ENCODE data around the gene CD300H. TPM values are rescaled to one million over a fixed set of nuclear protein-coding genes. Genes with fewer than 3 reads are reported as not detected.

CD300H gene
- total RNA-seq, 2 experiments from 2014 or later, result not detected

- Mint-ChIP-seq H3K9me3 (no peaks in the 10 kb centered on the region), H3K4me1 (peaks cover 17% of the 10 kb centered on the region), H3K4me3 (no peak overlapping the region), H3K27me3 (peaks cover 46% of the 10 kb centered on the region), H3K27ac (no peak overlapping the region), H3K36me3 (ENCODE audit: low read depth) (no peaks in the 10 kb centered on the region)
- CTCF ChIA-PET, result interaction anchor here (0.8 kb wide), 2 partner anchors 57 to 220 kb away, joined by 3 read pairs; no protein-coding TSS in a partner anchor
- POLR2A ChIA-PET, result no interaction called here
- DNase-seq, result no peak
These were observed 32.2 kb upstream of the CD300H start for GRCh38 chr17:74599448-74599939.

DNA sequence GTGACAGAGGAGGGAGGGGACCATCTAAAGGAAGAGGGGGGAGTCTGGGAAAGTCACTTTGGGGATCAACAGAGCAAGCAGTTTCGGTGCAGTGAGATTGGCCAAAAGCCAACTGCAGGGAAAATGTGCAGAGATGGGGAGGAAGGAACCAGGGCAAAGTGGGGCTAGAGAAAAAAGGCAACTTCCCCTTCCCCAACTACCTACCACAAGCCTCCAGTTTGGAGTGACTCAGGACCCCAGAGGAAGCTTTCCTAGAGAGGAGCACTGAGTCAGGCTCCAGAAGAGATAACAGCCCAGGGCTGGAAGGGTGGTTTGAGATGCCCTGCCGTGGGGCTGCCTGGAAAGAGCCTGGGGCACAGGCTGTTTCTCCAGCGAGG is 31.7 kb upstream of the CD300H start:
- peaks cover 46% of the 10 kb centered on the region for H3K27me3 Mint-ChIP-seq
- no peaks in the 10 kb centered on the region for H3K9me3 Mint-ChIP-seq
- H3K27ac Mint-ChIP-seq, result no peak overlapping the region
- peaks cover 17% of the 10 kb centered on the region for H3K4me1 Mint-ChIP-seq
- POLR2A ChIA-PET, result no interaction called here
- no peak overlapping the region for H3K4me3 Mint-ChIP-seq
- DNase-seq, result no peak
- CTCF ChIA-PET, result no interaction called here
- H3K36me3 Mint-ChIP-seq (ENCODE audit: low read depth), result no peaks in the 10 kb centered on the region

GRCh38 chr17:74598346-74599022 is 31.2 kb upstream of the CD300H start:
- ChIA-PET CTCF (no interaction called here), POLR2A (no interaction called here)
- Mint-ChIP-seq H3K4me3 (no peak overlapping the region), H3K27me3 (peaks cover 45% of the 10 kb centered on the region), H3K27ac (no peak overlapping the region), H3K4me1 (peaks cover 17% of the 10 kb centered on the region), H3K36me3 (ENCODE audit: low read depth) (no peaks in the 10 kb centered on the region), H3K9me3 (no peaks in the 10 kb centered on the region)
- DNase-seq, result no peak

DNA sequence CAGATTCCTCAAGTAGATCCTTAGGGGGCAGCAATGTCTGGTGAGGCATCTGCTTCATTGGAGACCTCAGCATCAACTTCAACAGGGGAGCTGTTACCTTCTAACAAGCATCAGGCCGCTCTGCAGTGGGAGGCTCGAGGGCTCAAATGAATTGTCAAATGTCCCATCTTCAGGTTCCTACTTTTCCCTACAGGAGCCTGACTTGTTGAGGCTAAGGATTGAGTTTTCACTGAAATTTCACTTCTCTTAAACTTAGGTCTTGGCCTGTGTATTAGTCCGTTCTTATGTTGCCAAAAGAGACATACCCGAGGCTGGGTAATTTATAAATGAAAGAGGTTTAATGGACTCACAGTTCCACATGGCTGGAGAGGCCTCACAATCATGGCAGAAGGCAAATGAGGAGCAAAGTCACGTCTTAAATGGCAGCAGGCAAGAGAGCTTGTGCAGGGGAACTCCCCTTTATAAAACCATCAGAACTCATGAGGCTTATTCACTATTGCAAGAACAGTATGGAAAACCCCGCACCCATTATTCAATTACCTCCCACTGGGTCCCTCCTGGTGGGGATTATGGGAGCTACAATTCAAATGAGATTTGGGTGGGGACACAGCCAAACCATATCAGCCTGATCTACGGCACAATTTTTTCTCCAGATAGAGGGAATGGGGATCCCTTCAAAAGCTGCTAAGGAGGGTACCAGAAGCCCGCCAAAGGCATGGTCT is 29.9 kb upstream of the CD300H start:
- Mint-ChIP-seq H3K4me3 (no peak overlapping the region), H3K27me3 (peaks cover 48% of the 10 kb centered on the region), H3K27ac (no peak overlapping the region), H3K9me3 (no peaks in the 10 kb centered on the region), H3K36me3 (ENCODE audit: low read depth) (no peaks in the 10 kb centered on the region), H3K4me1 (peaks cover 21% of the 10 kb centered on the region)
- no peak for DNase-seq
- CTCF ChIA-PET, result no interaction called here
- POLR2A ChIA-PET, result no interaction called here

DNA sequence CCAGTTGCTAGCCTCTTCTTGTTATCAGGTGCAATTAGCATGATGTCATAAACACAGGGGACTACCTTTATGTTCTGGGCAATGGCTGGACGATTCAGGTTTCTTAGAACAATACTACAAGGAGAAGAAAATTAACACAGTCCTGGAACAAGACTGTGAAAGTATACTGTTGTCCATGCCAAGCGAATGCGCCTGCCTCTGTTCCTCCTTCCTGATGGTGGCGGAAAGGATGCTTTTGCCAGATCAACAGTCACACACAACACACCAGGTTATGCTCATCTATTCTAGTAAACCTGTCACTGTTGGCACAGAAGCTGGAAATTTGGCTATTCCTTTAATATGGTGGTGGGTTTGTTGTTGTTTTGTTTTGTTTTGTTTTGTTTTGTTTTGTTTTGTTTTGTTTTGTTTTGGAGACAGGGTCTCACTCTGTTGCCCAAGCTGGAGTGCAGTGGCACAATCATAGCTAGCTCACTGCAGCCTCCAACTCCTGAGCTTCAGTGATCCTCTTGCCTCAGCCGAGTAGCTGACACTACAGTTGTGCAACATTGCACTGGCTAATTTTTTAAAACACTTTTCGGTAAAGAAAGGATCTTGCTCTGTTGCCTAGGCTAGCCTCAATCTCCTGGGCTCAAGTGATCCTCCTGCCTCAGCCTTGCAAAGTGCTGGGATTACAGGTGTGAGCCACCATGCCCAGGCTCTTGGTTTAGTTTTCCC is 27.9 kb upstream of the CD300H start:
- Mint-ChIP-seq H3K9me3 (no peaks in the 10 kb centered on the region), H3K4me1 (peaks cover 22% of the 10 kb centered on the region), H3K4me3 (no peak overlapping the region), H3K27ac (no peak overlapping the region), H3K27me3 (peaks cover 48% of the 10 kb centered on the region), H3K36me3 (ENCODE audit: low read depth) (no peaks in the 10 kb centered on the region)
- CTCF ChIA-PET, result no interaction called here
- POLR2A ChIA-PET, result no interaction called here
- no peak for DNase-seq

GRCh38 chr17:74592087-74592990 is 25.0 kb upstream of the CD300H start, which contains the start of gene CD300LD:
CD300LD (minus strand) TSS chr17:74592283; CDS start chr17:74592202, 81 bp downstream.
- ChIA-PET POLR2A (interaction anchor here (1.2 kb wide), 1 partner anchor 11 kb away, joined by 4 read pairs; no protein-coding TSS in a partner anchor), CTCF (interaction anchor here (0.6 to 1.0 kb wide), 4 partner anchors 8 to 213 kb away, joined by 3 to 4 read pairs (median 4); no protein-coding TSS in a partner anchor)
- H3K27ac Mint-ChIP-seq, result no peak within 1 kb of the TSS
- H3K36me3 Mint-ChIP-seq (ENCODE audit: low read depth), result no peaks in the 10 kb centered on the region
- H3K4me3 Mint-ChIP-seq, result no peak within 1 kb of the TSS
- H3K27me3 Mint-ChIP-seq, result peaks cover 51% of the 10 kb centered on the region
- H3K4me1 Mint-ChIP-seq, result peaks cover 15% of the 10 kb centered on the region
- no peaks in the 10 kb centered on the region for H3K9me3 Mint-ChIP-seq
- no peak for DNase-seq

GRCh38 chr17:74591503-74591902 is 24.2 kb upstream of the CD300H start:
- POLR2A ChIA-PET, result interaction anchor here (1.2 kb wide), 1 partner anchor 12 kb away, joined by 4 read pairs; no protein-coding TSS in a partner anchor
- peaks cover 15% of the 10 kb centered on the region for H3K4me1 Mint-ChIP-seq
- H3K27me3 Mint-ChIP-seq, result peaks cover 49% of the 10 kb centered on the region
- CTCF ChIA-PET, result interaction anchor here (0.6 to 1.0 kb wide), 4 partner anchors 9 to 212 kb away, joined by 3 to 4 read pairs (median 4); no protein-coding TSS in a partner anchor
- H3K27ac Mint-ChIP-seq, result no peak overlapping the region
- DNase-seq, result no peak
- H3K9me3 Mint-ChIP-seq, result no peaks in the 10 kb centered on the region
- H3K36me3 Mint-ChIP-seq (ENCODE audit: low read depth), result no peaks in the 10 kb centered on the region
- H3K4me3 Mint-ChIP-seq, result no peak overlapping the region

DNA sequence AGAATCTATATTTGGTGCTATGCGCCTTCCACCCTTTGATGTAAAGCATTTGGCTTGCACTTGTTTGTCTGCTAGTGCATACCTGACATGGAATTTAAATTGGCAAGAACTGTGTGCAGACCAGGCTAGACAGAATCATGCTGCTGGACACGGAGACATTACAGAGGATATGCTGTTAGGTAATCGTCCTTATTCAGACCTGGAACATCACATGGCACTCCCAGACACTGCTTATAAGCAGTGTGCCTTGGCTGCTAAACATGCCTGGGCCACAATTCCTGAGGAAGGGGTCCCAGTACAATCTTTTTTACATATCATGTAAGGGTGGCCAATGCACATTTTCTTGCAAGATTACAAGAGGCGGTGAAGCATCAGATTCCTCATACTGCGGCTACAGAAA is 18.4 kb upstream of the CD300H start:
- ChIA-PET POLR2A (no interaction called here), CTCF (no interaction called here)
- no peak overlapping the region for H3K27ac Mint-ChIP-seq
- H3K4me1 Mint-ChIP-seq, result peaks cover under 1% of the 10 kb centered on the region
- DNase-seq, result no peak
- H3K4me3 Mint-ChIP-seq, result no peak overlapping the region
- no peaks in the 10 kb centered on the region for H3K36me3 Mint-ChIP-seq (ENCODE audit: low read depth)
- peaks cover 2% of the 10 kb centered on the region for H3K9me3 Mint-ChIP-seq
- H3K27me3 Mint-ChIP-seq, result peaks cover 40% of the 10 kb centered on the region

GRCh38 chr17:74584292-74585060 is 17.2 kb upstream of the CD300H start:
- Mint-ChIP-seq H3K4me3 (no peak overlapping the region), H3K27ac (no peak overlapping the region), H3K36me3 (ENCODE audit: low read depth) (no peaks in the 10 kb centered on the region), H3K27me3 (peaks cover 36% of the 10 kb centered on the region), H3K4me1 (peaks cover 10% of the 10 kb centered on the region), H3K9me3 (peaks cover 2% of the 10 kb centered on the region)
- ChIA-PET POLR2A (no interaction called here), CTCF (no interaction called here)
- DNase-seq, result no peak

DNA sequence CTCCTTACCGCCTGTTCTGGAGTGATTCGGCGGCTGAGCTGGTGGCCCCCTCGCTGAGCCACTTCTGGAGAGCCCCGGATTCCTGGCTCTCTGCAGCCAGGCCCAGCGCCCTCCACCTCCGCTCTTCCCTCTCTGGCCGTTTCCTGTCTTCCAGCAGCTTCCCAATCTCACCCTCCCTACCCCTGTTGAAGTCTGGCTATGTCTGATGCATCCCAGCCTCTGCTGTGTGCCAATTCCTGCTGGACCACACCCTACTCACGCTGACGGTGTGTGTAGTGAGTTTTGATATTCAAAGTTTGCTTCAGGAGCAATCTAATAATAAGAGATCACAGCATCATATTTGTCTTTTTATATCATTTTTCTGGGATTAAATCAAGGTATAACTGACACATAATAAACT is 15.3 kb upstream of the CD300H start:
- POLR2A ChIA-PET, result no interaction called here
- no peak overlapping the region for H3K4me3 Mint-ChIP-seq
- CTCF ChIA-PET, result no interaction called here

GRCh38 chr17:74579900-74580299 is 12.6 kb upstream of the CD300H start:
- Mint-ChIP-seq H3K27ac (no peak overlapping the region), H3K9me3 (peaks cover 2% of the 10 kb centered on the region), H3K36me3 (ENCODE audit: low read depth) (no peaks in the 10 kb centered on the region), H3K4me3 (no peak overlapping the region), H3K27me3 (peaks cover 18% of the 10 kb centered on the region), H3K4me1 (peaks cover 12% of the 10 kb centered on the region)
- DNase-seq, result no peak
- POLR2A ChIA-PET, result interaction anchor here (1.0 kb wide), 1 partner anchor 32 kb away, joined by 3 read pairs; no protein-coding TSS in a partner anchor
- CTCF ChIA-PET, result interaction anchor here (0.6 to 1.8 kb wide), 2 partner anchors 10 to 35 kb away, joined by 4 to 5 read pairs; no protein-coding TSS in a partner anchor

More for the DNA sequence above, 15.3 kb upstream of the CD300H start:
- peaks cover 12% of the 10 kb centered on the region for H3K4me1 Mint-ChIP-seq
- no peak overlapping the region for H3K27ac Mint-ChIP-seq
- peaks cover 2% of the 10 kb centered on the region for H3K9me3 Mint-ChIP-seq
- no peak for DNase-seq
- H3K27me3 Mint-ChIP-seq, result peaks cover 27% of the 10 kb centered on the region
- no peaks in the 10 kb centered on the region for H3K36me3 Mint-ChIP-seq (ENCODE audit: low read depth)

DNA sequence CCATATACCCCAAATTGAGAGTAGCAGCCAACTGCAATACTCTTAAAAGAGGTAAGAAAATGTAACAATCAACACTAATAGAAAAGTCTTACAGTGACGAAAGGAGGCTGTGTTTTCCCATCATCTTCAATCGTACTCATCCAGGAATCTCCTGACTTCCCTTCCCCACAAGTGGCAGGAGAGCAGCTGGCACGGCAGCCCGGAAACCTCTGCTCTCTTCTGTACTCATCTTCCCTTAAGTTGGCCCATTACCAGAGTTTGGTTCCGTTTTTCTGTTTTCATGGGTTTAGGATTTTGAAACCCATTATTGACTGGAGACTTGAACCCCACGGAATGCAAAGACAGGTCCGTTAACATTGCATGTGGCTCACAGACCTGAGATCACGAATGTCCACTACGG is 11.7 kb upstream of the CD300H start:
- ChIA-PET CTCF (no interaction called here), POLR2A (no interaction called here)
- H3K36me3 Mint-ChIP-seq (ENCODE audit: low read depth), result no peaks in the 10 kb centered on the region
- peaks cover under 1% of the 10 kb centered on the region for H3K9me3 Mint-ChIP-seq
- DNase-seq, result no peak
- H3K4me1 Mint-ChIP-seq, result peaks cover 12% of the 10 kb centered on the region
- peaks cover 19% of the 10 kb centered on the region for H3K27me3 Mint-ChIP-seq
- no peak overlapping the region for H3K27ac Mint-ChIP-seq
- no peak overlapping the region for H3K4me3 Mint-ChIP-seq

Data from activated CD4-positive, alpha-beta memory T cell treated with anti-CD3 and anti-CD28 coated beads, Interleukin-2, amount 10 ng/mL, durations not matched to agents 7 days and 5 days (primary cell).